SH-SY5Y (cell line): Measurements from ENCODE around the gene MTIF2.

Experiments used
- GATA2 ChIP-seq: IDR thresholded peaks from 2 replicates; pipeline ENCODE4 v1.6.1; 2011; ENCODE audit warnings: mild to moderate bottlenecking, low read depth, low read length
- GATA3 ChIP-seq: IDR thresholded peaks from 2 replicates; pipeline ENCODE4 v1.6.1; 2011; ENCODE audit warnings: low read depth, mild to moderate bottlenecking, low read length, moderate library complexity

GRCh38 chr2:55302241-55302640 is 33.2 kb upstream of the MTIF2 start:
- TF ChIP-seq GATA2 = no peak
- no peak for TF ChIP-seq GATA3
